ENCODE measurements around the gene GPR143.
"Not testable (repeated sequence)": the region's sequence is repeated elsewhere in the genome, so short reads cannot be mapped to it uniquely, and the experiment has no call there.

GPR143 gene

GRCh38 chrX:9765737-9766097 lies at the start of gene GPR143:
Gene GPR143, minus strand, starts transcription at chrX:9765847. Its CDS starts 30 bp downstream, at chrX:9765817.
- DNase-seq (ENCODE audit: low read depth in 2 of 2) = no peak

- not testable (repeated sequence) for DNase-seq (ENCODE audit: low read depth in 2 of 2)
Measured at GRCh38 chrX:9811086-9811485, 45.4 kb upstream of the GPR143 start.

- not testable (repeated sequence) for DNase-seq (ENCODE audit: low read depth in 2 of 2)
Measured at GRCh38 chrX:9809876-9810275, 44.2 kb upstream of the GPR143 start.

DNA sequence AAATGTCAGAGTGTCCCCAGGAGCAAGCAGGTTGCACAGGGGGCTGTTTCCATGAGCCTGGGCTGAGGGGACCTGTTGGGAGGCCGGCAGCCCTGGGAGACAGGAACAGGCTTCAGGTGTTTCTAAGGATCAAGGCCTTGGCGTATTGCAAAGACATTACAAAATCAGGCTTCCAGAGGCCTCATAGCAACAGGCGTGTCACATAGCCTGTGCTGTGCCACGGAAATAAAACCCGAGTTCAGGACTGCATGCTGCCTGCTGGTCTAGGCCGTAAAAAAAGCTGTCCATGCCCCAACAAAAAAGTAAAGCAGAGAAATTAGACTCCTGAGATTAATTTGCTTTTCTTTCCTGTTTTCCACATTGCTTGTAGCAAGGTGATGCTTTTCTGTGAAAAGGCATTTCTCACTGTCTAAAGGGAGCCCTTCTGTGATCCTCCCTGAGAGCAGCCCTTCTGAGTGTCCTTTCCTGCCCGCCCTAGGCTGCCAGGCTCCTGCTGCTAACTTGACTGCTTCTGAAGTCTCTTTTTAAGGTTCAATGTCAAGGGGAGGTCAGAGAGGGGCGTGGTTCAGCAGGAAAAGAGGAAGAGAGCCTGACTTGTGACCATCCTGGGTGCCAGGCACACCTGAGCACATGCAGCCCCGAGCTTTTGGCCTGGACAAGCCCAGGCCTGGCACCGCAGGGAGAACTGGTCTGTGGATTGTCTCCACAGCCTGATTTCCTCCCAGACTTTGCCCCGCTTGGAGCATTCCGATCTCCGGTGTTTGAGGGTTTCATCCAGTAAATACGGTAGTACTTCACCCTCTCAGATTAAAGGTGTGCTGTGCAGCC lies 41.9 kb upstream of the GPR143 start:
- DNase-seq (ENCODE audit: low read depth in 2 of 2) = no peak

GRCh38 chrX:9805956-9806355 lies 40.3 kb upstream of the GPR143 start:
- no peak for DNase-seq (ENCODE audit: low read depth in 2 of 2)

DNA sequence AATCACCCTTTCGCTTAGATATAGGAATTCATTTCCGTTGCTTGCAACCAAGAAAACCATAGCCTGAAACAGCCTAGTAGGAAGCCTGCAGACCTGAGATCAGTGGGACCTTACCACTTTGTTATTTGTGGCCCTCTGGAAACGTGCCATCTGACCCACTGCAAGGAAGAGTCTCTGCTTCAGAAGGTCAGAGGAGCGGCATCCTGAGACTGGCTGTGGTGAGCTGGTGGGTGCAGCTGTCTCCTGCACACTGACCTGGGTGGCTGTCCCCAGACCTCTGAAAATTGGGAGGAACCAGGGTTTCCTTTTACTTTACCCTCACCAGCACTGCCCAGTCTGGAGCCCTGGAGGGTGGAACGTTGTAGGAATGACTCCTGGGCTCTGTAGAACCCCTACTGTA lies 38.8 kb upstream of the GPR143 start:
- DNase-seq (ENCODE audit: low read depth in 2 of 2) = no peak

GRCh38 chrX:9802737-9803136 lies 37.1 kb upstream of the GPR143 start:
- no peak for DNase-seq (ENCODE audit: low read depth in 2 of 2)

GRCh38 chrX:9797384-9798360 lies 32.0 kb upstream of the GPR143 start:
- no peak for DNase-seq (ENCODE audit: low read depth in 2 of 2)

DNA sequence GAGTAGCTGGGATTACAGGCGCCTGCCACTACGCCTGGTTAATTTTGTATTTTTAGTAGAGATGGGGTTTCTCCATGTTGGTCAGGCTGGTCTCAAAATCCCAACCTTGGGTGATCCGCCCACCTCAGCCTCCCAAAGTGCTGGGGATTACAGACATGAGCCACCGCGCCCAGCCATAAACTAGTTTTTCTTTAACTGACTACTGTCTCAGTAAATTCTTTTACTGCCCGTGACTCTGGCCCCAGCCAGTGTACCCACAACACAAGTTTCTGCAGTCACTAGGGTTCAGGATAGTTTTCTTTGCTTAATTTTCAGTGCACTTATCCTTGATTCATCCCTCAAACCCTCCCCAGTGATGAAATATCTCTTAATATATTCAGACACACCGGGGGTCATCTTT lies 28.8 kb upstream of the GPR143 start:
- DNase-seq (ENCODE audit: low read depth in 2 of 2) = no peak

- DNase-seq (ENCODE audit: low read depth in 2 of 2) = no peak
Measured at GRCh38 chrX:9790866-9791265, 25.2 kb upstream of the GPR143 start.

- no peak for DNase-seq (ENCODE audit: low read depth in 2 of 2)
Measured at GRCh38 chrX:9789555-9789954, 23.9 kb upstream of the GPR143 start.

GRCh38 chrX:9788911-9789310 lies 23.3 kb upstream of the GPR143 start:
- no peak for DNase-seq (ENCODE audit: low read depth in 2 of 2)

DNA sequence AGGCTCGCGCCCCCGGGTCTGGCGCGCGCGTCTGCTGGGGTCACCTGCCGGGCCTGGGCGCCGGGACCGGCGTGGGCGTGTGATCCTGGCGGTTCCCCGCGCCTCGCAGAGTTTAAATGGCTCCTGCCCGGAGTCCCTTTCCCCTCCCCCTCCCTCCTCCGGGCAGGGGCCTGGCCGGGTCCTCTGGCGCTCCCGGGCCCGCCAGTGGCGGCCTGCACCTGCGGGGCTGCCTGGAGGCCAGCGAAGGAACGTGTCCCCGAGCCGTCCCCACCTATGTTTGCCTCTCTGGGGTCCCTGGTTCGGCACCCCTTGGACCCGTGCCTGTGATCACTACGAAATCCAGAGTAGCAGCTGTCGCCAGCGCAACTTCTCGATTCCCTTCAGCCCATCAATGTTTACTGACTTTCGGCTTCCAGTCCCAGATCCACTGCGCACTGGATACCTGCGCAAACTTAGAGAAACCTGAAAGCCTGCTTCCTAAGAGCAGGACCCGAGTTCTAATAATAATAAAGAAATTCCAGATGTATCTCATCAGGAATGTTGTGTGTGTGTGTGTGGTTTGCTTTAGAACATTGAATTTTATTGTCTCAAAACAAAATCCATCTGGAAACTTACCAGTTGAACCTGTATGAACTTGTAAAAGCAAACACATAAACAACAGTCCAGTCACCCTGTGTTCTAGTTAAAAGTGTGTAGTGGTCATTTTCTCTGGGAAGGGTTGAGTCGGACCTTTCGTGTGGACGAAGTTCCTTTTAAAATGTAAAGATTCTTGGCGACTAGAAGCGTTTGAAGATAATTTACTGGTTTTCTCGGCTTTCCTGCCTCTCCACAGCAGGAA lies 21.4 kb upstream of the GPR143 start:
- DNase-seq (ENCODE audit: low read depth in 2 of 2) = no peak

GRCh38 chrX:9785944-9786797 lies 20.5 kb upstream of the GPR143 start, which contains the start of gene SHROOM2:
Gene SHROOM2, plus strand, starts transcription at chrX:9786429. Its CDS starts 117 bp downstream, at chrX:9786546.
- no peak for DNase-seq (ENCODE audit: low read depth in 2 of 2)

- DNase-seq (ENCODE audit: low read depth in 2 of 2) = no peak
Measured at GRCh38 chrX:9785254-9785943, 19.8 kb upstream of the GPR143 start.

- DNase-seq (ENCODE audit: low read depth in 2 of 2) = no peak
Measured at GRCh38 chrX:9784332-9784731, 18.7 kb upstream of the GPR143 start.

GRCh38 chrX:9781941-9782340 lies 16.3 kb upstream of the GPR143 start:
- no peak for DNase-seq (ENCODE audit: low read depth in 2 of 2)

- DNase-seq (ENCODE audit: low read depth in 2 of 2) = no peak
Measured at GRCh38 chrX:9775930-9776329, 10.3 kb upstream of the GPR143 start.

GRCh38 chrX:9772943-9773342 lies 7.3 kb upstream of the GPR143 start:
- no peak for DNase-seq (ENCODE audit: low read depth in 2 of 2)

DNA sequence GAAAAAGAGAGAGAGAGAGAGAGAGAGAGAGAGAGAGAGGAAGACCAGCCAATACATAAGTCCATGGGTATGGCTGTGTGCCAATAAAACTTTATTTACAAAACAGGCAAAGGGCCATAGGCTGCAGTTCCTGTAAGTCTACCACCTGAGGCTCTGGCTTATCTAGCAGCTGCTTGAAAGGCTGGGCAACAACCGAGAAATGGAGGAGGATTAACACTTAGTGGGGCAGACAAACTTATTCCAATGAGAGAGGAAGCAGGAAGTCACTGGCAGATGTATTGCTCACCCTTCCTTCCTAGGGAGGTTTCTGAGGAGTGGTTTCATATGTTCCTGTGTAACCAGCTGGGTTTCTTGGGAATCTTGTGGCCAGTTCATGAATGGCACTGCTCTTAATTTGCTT lies 4.7 kb upstream of the GPR143 start:
- DNase-seq (ENCODE audit: low read depth in 2 of 2) = no peak
